ENCODE measurements around the gene REEP1. TPM values are rescaled to one million over a fixed set of nuclear protein-coding genes. Genes with fewer than 3 reads are reported as not detected.
"Not testable (repeated sequence)": the region's sequence is repeated elsewhere in the genome, so short reads cannot be mapped to it uniquely, and the experiment has no call there.

REEP1 gene
- total RNA-seq, 2 donors from 2014 or later, result 0.38 to 0.63 TPM

- H3K36me3 Mint-ChIP-seq (ENCODE audit: insufficient read depth in 2 of 2), result peaks cover 7 to 13% of the 10 kb centered on the region in 2 donors
- DNase-seq (no peak), ATAC-seq (replicated peaks in 1 of 2) (no peak)
- H3K27ac Mint-ChIP-seq, result no peak overlapping the region
- no peak overlapping the region for H3K4me3 Mint-ChIP-seq
- H3K4me1 Mint-ChIP-seq (ENCODE audit: low read depth), result peaks cover 26% of the 10 kb centered on the region
- peaks cover 3 to 4% of the 10 kb centered on the region in 2 donors for H3K9me3 Mint-ChIP-seq
- H3K27me3 Mint-ChIP-seq (ENCODE audit: low read depth), result no peaks in the 10 kb centered on the region
These were observed 29.4 kb upstream of the REEP1 start for GRCh38 chr2:86366651-86367498.

- H3K9me3 Mint-ChIP-seq, result peaks cover 2 to 3% of the 10 kb centered on the region in 2 donors
- peaks cover 19% of the 10 kb centered on the region for H3K4me1 Mint-ChIP-seq (ENCODE audit: low read depth)
- no peak overlapping the region for H3K4me3 Mint-ChIP-seq
- ATAC-seq (replicated peaks in 1 of 2), result no peak
- no peak for DNase-seq
- H3K27ac Mint-ChIP-seq, result no peak overlapping the region
- H3K27me3 Mint-ChIP-seq (ENCODE audit: low read depth), result no peaks in the 10 kb centered on the region
- peaks cover 6 to 7% of the 10 kb centered on the region in 2 donors for H3K36me3 Mint-ChIP-seq (ENCODE audit: insufficient read depth in 2 of 2)
These were observed 27.5 kb upstream of the REEP1 start for GRCh38 chr2:86364894-86365293.

GRCh38 chr2:86360776-86361175, 23.4 kb upstream of the REEP1 start:
- ATAC-seq (replicated peaks in 1 of 2) (no peak), DNase-seq (no peak)
- Mint-ChIP-seq H3K4me3 (no peak overlapping the region), H3K27ac (no peak overlapping the region), H3K36me3 (ENCODE audit: insufficient read depth in 2 of 2) (no peaks in the 10 kb centered on the region), H3K27me3 (ENCODE audit: low read depth) (no peaks in the 10 kb centered on the region), H3K4me1 (ENCODE audit: low read depth) (no peaks in the 10 kb centered on the region), H3K9me3 (peaks cover 0 to 2% of the 10 kb centered on the region in 2 donors)

- no peaks in the 10 kb centered on the region for H3K27me3 Mint-ChIP-seq (ENCODE audit: low read depth)
These were observed 21.5 kb upstream of the REEP1 start for GRCh38 chr2:86358957-86359356.

GRCh38 chr2:86357392-86357963, 20.1 kb upstream of the REEP1 start:
- no peaks in the 10 kb centered on the region for H3K27me3 Mint-ChIP-seq (ENCODE audit: low read depth)
- H3K9me3 Mint-ChIP-seq, result peaks cover 0 to 2% of the 10 kb centered on the region in 2 donors
- ATAC-seq (replicated peaks in 1 of 2) (no peak), DNase-seq (no peak)
- no peak overlapping the region for H3K27ac Mint-ChIP-seq
- H3K4me3 Mint-ChIP-seq, result no peak overlapping the region
- no peaks in the 10 kb centered on the region for H3K36me3 Mint-ChIP-seq (ENCODE audit: insufficient read depth in 2 of 2)
- H3K4me1 Mint-ChIP-seq (ENCODE audit: low read depth), result no peaks in the 10 kb centered on the region

More at GRCh38 chr2:86358957-86359356, 21.5 kb upstream of the REEP1 start:
- Mint-ChIP-seq H3K4me3 (no peak overlapping the region), H3K36me3 (ENCODE audit: insufficient read depth in 2 of 2) (no peaks in the 10 kb centered on the region), H3K4me1 (ENCODE audit: low read depth) (no peaks in the 10 kb centered on the region), H3K27ac (no peak overlapping the region), H3K9me3 (peaks cover 0 to 2% of the 10 kb centered on the region in 2 donors)
- DNase-seq (no peak), ATAC-seq (replicated peaks in 1 of 2) (no peak)

DNA sequence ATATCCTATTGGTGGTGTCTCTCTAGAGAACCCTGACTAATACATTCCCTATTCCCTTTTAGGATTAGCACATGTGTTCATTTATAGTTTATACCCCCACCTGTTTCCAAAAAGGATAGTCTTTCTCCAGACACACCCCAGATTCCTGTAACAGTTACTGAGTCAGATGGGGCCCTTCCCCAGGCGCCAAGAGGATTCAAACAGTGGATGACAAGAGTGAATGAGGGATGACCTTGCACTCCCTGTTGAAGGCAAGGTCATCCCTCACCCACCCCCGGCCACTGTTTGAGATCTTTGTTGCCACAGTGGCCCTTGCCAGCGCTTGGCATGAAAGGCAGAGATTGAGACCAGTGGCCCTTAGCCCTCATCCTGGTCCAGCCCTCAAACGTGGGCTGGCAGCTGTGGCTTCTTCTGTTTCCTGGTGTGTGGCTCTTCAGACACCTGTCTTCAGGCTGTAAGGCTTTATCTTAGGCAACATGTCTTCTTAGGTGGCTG, 15.3 kb upstream of the REEP1 start:
- ATAC-seq (replicated peaks in 1 of 2) (no peak), DNase-seq (no peak)
- H3K9me3 Mint-ChIP-seq, result peaks cover 0 to 2% of the 10 kb centered on the region in 2 donors
- H3K27me3 Mint-ChIP-seq (ENCODE audit: low read depth), result no peaks in the 10 kb centered on the region
- H3K4me1 Mint-ChIP-seq (ENCODE audit: low read depth), result no peaks in the 10 kb centered on the region
- H3K36me3 Mint-ChIP-seq (ENCODE audit: insufficient read depth in 2 of 2), result no peaks in the 10 kb centered on the region
- no peak overlapping the region for H3K4me3 Mint-ChIP-seq
- no peak overlapping the region for H3K27ac Mint-ChIP-seq

DNA sequence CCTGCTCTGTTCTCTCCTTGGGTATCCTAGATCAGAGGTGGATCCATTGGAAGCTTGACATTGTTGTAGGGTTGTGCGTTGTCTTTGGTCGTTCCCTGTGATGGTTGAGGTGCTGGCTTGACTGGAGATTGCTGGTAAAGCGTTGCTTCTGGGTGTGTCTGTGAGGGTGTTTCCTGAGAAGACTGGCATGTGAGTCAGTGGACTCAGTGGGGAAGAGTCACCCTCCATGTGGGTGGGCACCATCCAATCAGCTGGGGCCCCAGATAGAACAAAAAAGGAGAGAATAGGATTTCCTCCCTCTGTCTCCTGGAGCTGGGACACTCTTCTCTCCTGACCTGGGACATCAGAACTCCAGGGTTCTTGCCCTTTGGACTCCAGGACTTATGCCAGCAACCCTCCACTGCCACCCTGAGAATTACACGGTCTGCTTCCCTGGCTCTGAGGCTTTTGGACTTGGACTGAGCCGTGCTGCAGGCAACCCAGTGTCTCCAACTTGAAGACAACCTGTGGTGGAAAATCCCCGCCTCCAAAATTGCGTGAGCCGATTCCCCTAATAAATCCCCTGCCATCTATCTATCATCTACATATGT, 14.8 kb upstream of the REEP1 start:
- Mint-ChIP-seq H3K27ac (no peak overlapping the region), H3K9me3 (peaks cover 0 to 2% of the 10 kb centered on the region in 2 donors), H3K4me3 (no peak overlapping the region), H3K27me3 (ENCODE audit: low read depth) (peaks cover 3% of the 10 kb centered on the region), H3K4me1 (ENCODE audit: low read depth) (no peaks in the 10 kb centered on the region), H3K36me3 (ENCODE audit: insufficient read depth in 2 of 2) (no peaks in the 10 kb centered on the region)
- DNase-seq, result no peak
- no peak for ATAC-seq (replicated peaks in 1 of 2)

GRCh38 chr2:86350751-86351150, 13.3 kb upstream of the REEP1 start:
- Mint-ChIP-seq H3K27ac (no peak overlapping the region), H3K9me3 (no peaks in the 10 kb centered on the region), H3K36me3 (ENCODE audit: insufficient read depth in 2 of 2) (no peaks in the 10 kb centered on the region), H3K4me1 (ENCODE audit: low read depth) (no peaks in the 10 kb centered on the region), H3K27me3 (ENCODE audit: low read depth) (peaks cover 7% of the 10 kb centered on the region), H3K4me3 (no peak overlapping the region)
- ATAC-seq (replicated peaks in 1 of 2) (no peak), DNase-seq (no peak)

GRCh38 chr2:86347401-86347800, 10.0 kb upstream of the REEP1 start:
- peaks cover 7% of the 10 kb centered on the region for H3K27me3 Mint-ChIP-seq (ENCODE audit: low read depth)
- ATAC-seq (replicated peaks in 1 of 2) (no peak), DNase-seq (no peak)
- no peak overlapping the region for H3K27ac Mint-ChIP-seq
- peaks cover 0 to 2% of the 10 kb centered on the region in 2 donors for H3K36me3 Mint-ChIP-seq (ENCODE audit: insufficient read depth in 2 of 2)
- no peaks in the 10 kb centered on the region for H3K4me1 Mint-ChIP-seq (ENCODE audit: low read depth)
- H3K9me3 Mint-ChIP-seq, result no peaks in the 10 kb centered on the region
- H3K4me3 Mint-ChIP-seq, result no peak overlapping the region

DNA sequence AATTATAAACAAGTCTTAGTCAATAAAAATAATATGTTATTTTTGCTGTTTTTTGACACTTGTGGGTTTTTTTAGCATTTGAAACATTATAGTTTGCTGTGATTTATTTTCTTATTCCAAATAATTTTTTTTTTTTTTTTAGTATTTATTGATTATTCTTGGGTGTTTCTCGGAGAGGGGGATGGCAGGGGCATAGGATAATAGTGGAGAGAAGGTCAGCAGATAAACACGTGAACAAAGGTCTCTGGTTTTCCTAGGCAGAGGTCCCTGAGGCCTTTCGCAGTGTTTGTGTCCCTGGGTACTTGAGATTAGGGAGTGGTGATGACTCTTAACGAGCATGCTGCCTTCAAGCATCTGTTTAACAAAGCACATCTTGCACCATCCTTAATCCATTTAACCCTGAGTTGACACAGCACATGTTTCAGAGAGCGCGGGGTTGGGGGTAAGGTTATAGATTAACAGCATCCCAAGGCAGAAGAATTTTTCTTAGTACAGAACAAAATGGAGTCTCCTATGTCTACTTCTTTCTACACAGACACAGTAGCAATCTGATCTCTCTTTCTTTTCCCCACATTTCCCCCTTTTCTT, 8.5 kb upstream of the REEP1 start:
- not testable (repeated sequence) for H3K4me1 Mint-ChIP-seq (ENCODE audit: low read depth); DNase-seq; H3K27ac Mint-ChIP-seq; H3K9me3 Mint-ChIP-seq; H3K36me3 Mint-ChIP-seq (ENCODE audit: insufficient read depth in 2 of 2); H3K4me3 Mint-ChIP-seq; ATAC-seq (replicated peaks in 1 of 2)
- peaks cover 15% of the 10 kb centered on the region for H3K27me3 Mint-ChIP-seq (ENCODE audit: low read depth)

GRCh38 chr2:86344404-86344803, 7.0 kb upstream of the REEP1 start:
- DNase-seq (no peak), ATAC-seq (replicated peaks in 1 of 2) (no peak)
- Mint-ChIP-seq H3K27ac (no peak overlapping the region), H3K4me1 (ENCODE audit: low read depth) (no peaks in the 10 kb centered on the region), H3K27me3 (ENCODE audit: low read depth) (peaks cover 25% of the 10 kb centered on the region), H3K9me3 (peaks cover 8% of the 10 kb centered on the region in 2 donors), H3K4me3 (no peak overlapping the region), H3K36me3 (ENCODE audit: insufficient read depth in 2 of 2) (peaks cover 7 to 12% of the 10 kb centered on the region in 2 donors)

GRCh38 chr2:86342488-86342887, 5.1 kb upstream of the REEP1 start:
- Mint-ChIP-seq H3K4me1 (ENCODE audit: low read depth) (peaks cover 6% of the 10 kb centered on the region), H3K4me3 (no peak overlapping the region), H3K9me3 (peaks cover 8% of the 10 kb centered on the region in 2 donors), H3K36me3 (ENCODE audit: insufficient read depth in 2 of 2) (peaks cover 10 to 12% of the 10 kb centered on the region in 2 donors), H3K27ac (no peak overlapping the region), H3K27me3 (ENCODE audit: low read depth) (peaks cover 42% of the 10 kb centered on the region)
- no peak for ATAC-seq (replicated peaks in 1 of 2)
- DNase-seq, result no peak

DNA sequence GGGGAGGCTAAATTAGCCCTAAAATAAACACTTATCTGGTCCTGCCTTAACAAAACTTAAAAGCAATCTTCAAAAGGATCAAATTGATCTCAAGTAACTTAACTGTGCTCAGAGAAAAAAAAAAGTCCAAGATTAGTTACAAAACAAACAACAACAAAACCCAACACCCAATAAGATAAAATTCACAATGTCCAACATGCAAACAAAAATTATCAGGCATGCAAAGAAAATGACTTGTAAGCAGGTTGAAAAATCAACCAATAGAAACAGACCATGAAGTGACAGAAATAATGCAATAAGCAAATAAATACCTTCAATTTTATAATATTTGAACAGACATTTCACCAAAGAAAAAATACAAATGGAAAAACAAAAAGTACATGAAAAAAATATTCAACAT, 4.0 kb upstream of the REEP1 start:
- peaks cover 11% of the 10 kb centered on the region for H3K4me1 Mint-ChIP-seq (ENCODE audit: low read depth)
- no peak overlapping the region for H3K4me3 Mint-ChIP-seq

More for the DNA sequence above, 4.0 kb upstream of the REEP1 start:
- no peak for DNase-seq
- Mint-ChIP-seq H3K27me3 (ENCODE audit: low read depth) (peaks cover 40% of the 10 kb centered on the region), H3K27ac (no peak overlapping the region), H3K36me3 (ENCODE audit: insufficient read depth in 2 of 2) (peaks cover 10 to 12% of the 10 kb centered on the region in 2 donors), H3K9me3 (peaks cover 8% of the 10 kb centered on the region in 2 donors)
- ATAC-seq (replicated peaks in 1 of 2), result no peak
